ENCODE results near the gene EEF1AKMT1.

The EEF1AKMT1 gene

GRCh38 chr13:20686863-20687579 is 86.7 kb downstream of the EEF1AKMT1 start:
- no peaks in the 10 kb centered on the region for H3K79me1 ChIP-seq (ENCODE audit: low read length)
- no peak overlapping the region for H4K91ac ChIP-seq (ENCODE audit: low read depth, low read length)
- no peak overlapping the region for H3K4me3 ChIP-seq (ENCODE audit: low read depth, low read length)
- no peak overlapping the region for H2BK120ac ChIP-seq (ENCODE audit: insufficient read depth, low read length, poor library complexity)
- no peak overlapping the region for H3K27ac ChIP-seq (ENCODE audit: low read depth, low read length)
- no peak overlapping the region for H3K18ac ChIP-seq (ENCODE audit: low read length)
- H3K9me3 ChIP-seq (ENCODE audit: insufficient read depth, low read depth, low read length) = no peaks in the 10 kb centered on the region
- peak in 1 of 2 donors; percentile 66 for DNase-seq
- H3K14ac ChIP-seq (ENCODE audit: low read length) = no peak overlapping the region
- H2BK12ac ChIP-seq (ENCODE audit: low read length) = no peak overlapping the region
- H3K4me2 ChIP-seq (ENCODE audit: low read length) = no peak overlapping the region
- no CpG with 5 or more reads among the region's 4 CpGs for WGBS (ENCODE audit: extremely low coverage, insufficient coverage, insufficient read length)
- H3K4me1 ChIP-seq (ENCODE audit: control insufficient read depth in 1 of 2, insufficient read depth in 2 of 2, low read length in 2 of 2) = peaks cover 2 to 8% of the 10 kb centered on the region in 2 experiments
- no peak overlapping the region for H3K23ac ChIP-seq (ENCODE audit: low read length)
- H3K9ac ChIP-seq (ENCODE audit: low read length) = no peak overlapping the region
- no peak overlapping the region for H2BK5ac ChIP-seq (ENCODE audit: low read depth, low read length, poor library complexity)
- no peak overlapping the region for H4K12ac ChIP-seq (ENCODE audit: low read depth, low read length)
- H4K8ac ChIP-seq (ENCODE audit: low read depth, low read length) = no peak overlapping the region
- no peaks in the 10 kb centered on the region for H3K36me3 ChIP-seq (ENCODE audit: control insufficient read depth in 1 of 2, insufficient read depth in 2 of 2, low read length in 2 of 2)
- no peak overlapping the region for H3K4ac ChIP-seq (ENCODE audit: low read depth, low read length)
- H3K27me3 ChIP-seq (ENCODE audit: insufficient read depth, low read length) = no peaks in the 10 kb centered on the region
- no peak overlapping the region for H2AK5ac ChIP-seq (ENCODE audit: low read length)
- no peaks in the 10 kb centered on the region for H3K79me2 ChIP-seq (ENCODE audit: control insufficient read depth, insufficient read depth, low read length, poor library complexity)
- no peak overlapping the region for H2AFZ ChIP-seq (ENCODE audit: insufficient read depth, low read length, poor library complexity)

GRCh38 chr13:20686167-20686566 is 87.6 kb downstream of the EEF1AKMT1 start:
- H4K8ac ChIP-seq (ENCODE audit: low read depth, low read length) = no peak overlapping the region
- no peak overlapping the region for H2BK120ac ChIP-seq (ENCODE audit: insufficient read depth, low read length, poor library complexity)
- H3K27ac ChIP-seq (ENCODE audit: low read depth, low read length) = no peak overlapping the region
- H3K27me3 ChIP-seq (ENCODE audit: insufficient read depth, low read length) = no peaks in the 10 kb centered on the region
- H3K9ac ChIP-seq (ENCODE audit: low read length) = no peak overlapping the region
- no peaks in the 10 kb centered on the region for H3K79me2 ChIP-seq (ENCODE audit: control insufficient read depth, insufficient read depth, low read length, poor library complexity)
- H3K18ac ChIP-seq (ENCODE audit: low read length) = no peak overlapping the region
- H3K9me3 ChIP-seq (ENCODE audit: insufficient read depth, low read depth, low read length) = no peaks in the 10 kb centered on the region
- peaks cover 2 to 10% of the 10 kb centered on the region in 2 experiments for H3K4me1 ChIP-seq (ENCODE audit: control insufficient read depth in 1 of 2, insufficient read depth in 2 of 2, low read length in 2 of 2)
- no peak for DNase-seq
- H3K4me2 ChIP-seq (ENCODE audit: low read length) = no peak overlapping the region
- no peak overlapping the region for H2BK5ac ChIP-seq (ENCODE audit: low read depth, low read length, poor library complexity)
- no peak overlapping the region for H2AK5ac ChIP-seq (ENCODE audit: low read length)
- WGBS (ENCODE audit: extremely low coverage, insufficient coverage, insufficient read length) = no CpG with 5 or more reads among the region's 1 CpG
- H4K12ac ChIP-seq (ENCODE audit: low read depth, low read length) = no peak overlapping the region
- H3K4me3 ChIP-seq (ENCODE audit: low read depth, low read length) = no peak overlapping the region
- H3K4ac ChIP-seq (ENCODE audit: low read depth, low read length) = no peak overlapping the region
- no peak overlapping the region for H3K23ac ChIP-seq (ENCODE audit: low read length)
- H3K14ac ChIP-seq (ENCODE audit: low read length) = no peak overlapping the region
- no peak overlapping the region for H2BK12ac ChIP-seq (ENCODE audit: low read length)
- H3K36me3 ChIP-seq (ENCODE audit: control insufficient read depth in 1 of 2, insufficient read depth in 2 of 2, low read length in 2 of 2) = no peaks in the 10 kb centered on the region
- H4K91ac ChIP-seq (ENCODE audit: low read depth, low read length) = no peak overlapping the region
- no peaks in the 10 kb centered on the region for H3K79me1 ChIP-seq (ENCODE audit: low read length)
- no peak overlapping the region for H2AFZ ChIP-seq (ENCODE audit: insufficient read depth, low read length, poor library complexity)

DNA sequence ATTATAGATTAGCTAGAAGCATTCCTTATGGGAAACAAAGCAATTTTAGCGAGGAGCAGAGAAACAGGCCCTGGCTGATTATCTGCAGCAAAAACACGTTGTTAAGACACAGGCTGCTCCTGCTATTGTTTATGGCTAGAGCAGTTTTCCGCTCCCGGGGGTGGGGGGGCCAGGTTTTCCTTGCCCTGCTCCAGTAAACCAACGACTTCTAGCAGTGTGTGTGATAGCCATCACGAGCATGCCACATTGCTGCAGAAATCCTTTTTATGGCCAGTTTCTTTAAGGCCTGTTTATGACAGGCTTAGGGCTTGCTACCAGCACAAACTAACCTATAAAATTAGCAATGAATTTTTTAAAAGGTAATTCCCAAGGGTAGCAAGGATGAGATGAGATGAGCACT is 88.7 kb downstream of the EEF1AKMT1 start:
- Histone ChIP-seq H2BK120ac (ENCODE audit: insufficient read depth, low read length, poor library complexity) (no peak overlapping the region), H3K4me3 (ENCODE audit: low read depth, low read length) (no peak overlapping the region), H2BK5ac (ENCODE audit: low read depth, low read length, poor library complexity) (no peak overlapping the region), H3K27ac (ENCODE audit: low read depth, low read length) (no peak overlapping the region), H3K9me3 (ENCODE audit: insufficient read depth, low read depth, low read length) (no peaks in the 10 kb centered on the region), H3K79me2 (ENCODE audit: control insufficient read depth, insufficient read depth, low read length, poor library complexity) (no peaks in the 10 kb centered on the region), H4K91ac (ENCODE audit: low read depth, low read length) (no peak overlapping the region), H3K9ac (ENCODE audit: low read length) (no peak overlapping the region), H2AK5ac (ENCODE audit: low read length) (no peak overlapping the region), H4K8ac (ENCODE audit: low read depth, low read length) (no peak overlapping the region), H2BK12ac (ENCODE audit: low read length) (no peak overlapping the region), H3K79me1 (ENCODE audit: low read length) (no peaks in the 10 kb centered on the region), H3K14ac (ENCODE audit: low read length) (no peak overlapping the region), H4K12ac (ENCODE audit: low read depth, low read length) (no peak overlapping the region), H3K23ac (ENCODE audit: low read length) (no peak overlapping the region), H3K4me2 (ENCODE audit: low read length) (no peak overlapping the region), H3K18ac (ENCODE audit: low read length) (no peak overlapping the region), H2AFZ (ENCODE audit: insufficient read depth, low read length, poor library complexity) (no peak overlapping the region), H3K4ac (ENCODE audit: low read depth, low read length) (no peak overlapping the region), H3K4me1 (ENCODE audit: control insufficient read depth in 1 of 2, insufficient read depth in 2 of 2, low read length in 2 of 2) (peaks cover 2 to 12% of the 10 kb centered on the region in 2 experiments), H3K27me3 (ENCODE audit: insufficient read depth, low read length) (no peaks in the 10 kb centered on the region), H3K36me3 (ENCODE audit: control insufficient read depth in 1 of 2, insufficient read depth in 2 of 2, low read length in 2 of 2) (no peaks in the 10 kb centered on the region)
- no CpG with 5 or more reads among the region's 6 CpGs for WGBS (ENCODE audit: extremely low coverage, insufficient coverage, insufficient read length)
- peak; percentile 23 to 76 for DNase-seq

DNA sequence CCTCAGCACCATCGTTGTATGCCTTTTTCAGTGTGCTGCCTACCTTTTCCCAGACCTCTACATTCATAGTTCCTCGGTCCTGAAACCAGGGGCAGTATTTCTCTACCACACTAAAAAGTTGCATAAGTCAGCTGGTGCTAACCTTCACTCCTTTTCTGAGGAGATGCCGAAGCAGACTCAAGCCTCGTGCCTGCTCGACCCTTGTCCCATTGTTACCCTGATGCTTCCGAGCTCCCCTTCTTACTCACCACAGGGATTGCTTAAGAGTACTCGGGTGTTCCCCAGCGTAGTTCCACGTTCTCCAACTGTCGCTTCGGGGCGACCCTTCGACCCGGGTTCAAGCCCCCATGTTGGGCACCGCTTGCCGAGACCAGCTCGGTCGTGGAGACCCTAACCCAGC is 89.2 kb downstream of the EEF1AKMT1 start:
- Histone ChIP-seq H4K91ac (ENCODE audit: low read depth, low read length) (no peak overlapping the region), H3K14ac (ENCODE audit: low read length) (no peak overlapping the region), H3K9ac (ENCODE audit: low read length) (no peak overlapping the region), H2BK120ac (ENCODE audit: insufficient read depth, low read length, poor library complexity) (no peak overlapping the region), H3K79me1 (ENCODE audit: low read length) (no peaks in the 10 kb centered on the region), H3K18ac (ENCODE audit: low read length) (no peak overlapping the region), H3K9me3 (ENCODE audit: insufficient read depth, low read depth, low read length) (no peaks in the 10 kb centered on the region), H2AFZ (ENCODE audit: insufficient read depth, low read length, poor library complexity) (no peak overlapping the region), H4K12ac (ENCODE audit: low read depth, low read length) (no peak overlapping the region), H3K23ac (ENCODE audit: low read length) (no peak overlapping the region), H4K8ac (ENCODE audit: low read depth, low read length) (no peak overlapping the region), H3K27ac (ENCODE audit: low read depth, low read length) (peak overlapping the region; percentile 8), H2BK12ac (ENCODE audit: low read length) (no peak overlapping the region), H3K4me3 (ENCODE audit: low read depth, low read length) (no peak overlapping the region), H3K36me3 (ENCODE audit: control insufficient read depth in 1 of 2, insufficient read depth in 2 of 2, low read length in 2 of 2) (no peaks in the 10 kb centered on the region), H3K4me2 (ENCODE audit: low read length) (no peak overlapping the region), H3K4ac (ENCODE audit: low read depth, low read length) (no peak overlapping the region), H3K27me3 (ENCODE audit: insufficient read depth, low read length) (no peaks in the 10 kb centered on the region), H2AK5ac (ENCODE audit: low read length) (no peak overlapping the region), H2BK5ac (ENCODE audit: low read depth, low read length, poor library complexity) (no peak overlapping the region), H3K4me1 (ENCODE audit: control insufficient read depth in 1 of 2, insufficient read depth in 2 of 2, low read length in 2 of 2) (peaks cover 2 to 12% of the 10 kb centered on the region in 2 experiments), H3K79me2 (ENCODE audit: control insufficient read depth, insufficient read depth, low read length, poor library complexity) (no peaks in the 10 kb centered on the region)
- DNase-seq = peak; percentile 70 to 91
- WGBS (ENCODE audit: extremely low coverage, insufficient coverage, insufficient read length) = no CpG with 5 or more reads among the region's 18 CpGs

All from trophoblast cell (in vitro differentiated cells and primary cell).